ENCODE data around the gene CHKA.

CHKA gene

DNA sequence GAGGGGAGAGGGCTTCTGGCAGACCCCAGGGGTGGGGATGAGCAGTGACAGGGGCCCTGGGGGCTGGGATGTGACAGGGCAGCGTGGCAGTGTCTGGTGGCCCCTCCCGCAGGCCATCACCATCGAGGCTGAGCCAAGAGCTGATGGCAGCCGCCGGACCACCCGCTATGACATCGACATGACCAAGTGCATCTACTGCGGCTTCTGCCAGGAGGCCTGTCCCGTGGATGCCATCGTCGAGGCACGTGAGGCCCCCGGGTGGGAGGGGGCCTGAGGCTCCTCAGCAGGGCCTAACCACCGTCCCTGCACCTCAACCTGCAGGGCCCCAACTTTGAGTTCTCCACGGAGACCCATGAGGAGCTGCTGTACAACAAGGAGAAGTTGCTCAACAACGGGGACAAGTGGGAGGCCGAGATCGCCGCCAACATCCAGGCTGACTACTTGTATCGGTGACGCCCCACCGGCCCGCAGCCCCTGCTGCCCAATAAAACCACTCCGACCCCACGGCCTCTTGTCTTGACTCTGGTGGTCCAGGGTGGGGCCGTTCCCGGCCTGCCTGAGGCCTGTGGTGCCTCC is 85.0 kb downstream of the CHKA start:
- Histone ChIP-seq H4K20me1 (peaks cover 7% of the 10 kb centered on the region), H3K4me1 (peaks cover 66% of the 10 kb centered on the region), H3K9ac (peak overlapping the region; percentile 56), H3K4me2 (peak overlapping the region; percentile 94), H3K4me3 (no peak overlapping the region), H3K9me3 (no peaks in the 10 kb centered on the region), H3K27ac (peak overlapping the region; percentile 90), H3K27me3 (no peaks in the 10 kb centered on the region), H3K36me3 (peaks cover 43% of the 10 kb centered on the region)
- TF ChIP-seq Cebpa-rat (IDR thresholded peaks at IDR 0.05): no peak

DNA sequence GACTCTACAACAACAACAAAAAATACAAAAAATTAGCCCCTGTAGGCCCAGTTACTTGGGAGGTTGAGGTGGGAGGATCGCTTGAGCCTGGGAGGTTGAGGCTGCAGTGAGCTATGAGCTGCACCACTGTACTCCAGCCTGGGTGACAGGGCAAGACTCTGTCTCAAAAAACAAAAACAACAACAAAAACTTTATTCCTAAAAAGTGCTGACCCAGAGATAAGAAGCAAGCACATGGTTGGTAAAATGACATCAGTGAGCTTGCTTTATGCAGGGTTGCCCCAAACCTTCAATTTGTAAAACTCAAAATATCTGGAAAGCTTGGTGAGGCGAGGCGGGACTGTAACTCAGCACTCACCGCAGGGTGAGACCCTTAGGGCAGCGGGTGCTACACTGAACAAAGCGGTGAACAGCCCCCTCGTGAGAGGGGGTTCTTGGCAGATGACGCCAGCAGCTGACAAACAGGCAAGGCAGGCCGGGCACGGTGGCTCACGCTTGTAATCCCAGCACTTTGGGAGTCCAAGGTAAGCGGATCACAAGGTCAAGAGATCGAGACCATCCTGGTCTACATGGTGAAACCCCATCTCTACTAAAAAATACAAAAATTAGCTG is 85.8 kb downstream of the CHKA start:
- Histone ChIP-seq H4K20me1 (no peaks in the 10 kb centered on the region), H3K36me3 (peaks cover 43% of the 10 kb centered on the region), H3K4me2 (no peak overlapping the region), H3K4me1 (peaks cover 61% of the 10 kb centered on the region), H3K4me3 (no peak overlapping the region), H3K27me3 (no peaks in the 10 kb centered on the region), H3K9ac (peak overlapping the region; percentile 56; the same call in 1 of the 2 replicates), H3K27ac (no peak overlapping the region; the same call in 1 of the 2 replicates), H3K9me3 (no peaks in the 10 kb centered on the region)
- no peak for TF ChIP-seq Cebpa-rat (IDR thresholded peaks at IDR 0.05)

DNA sequence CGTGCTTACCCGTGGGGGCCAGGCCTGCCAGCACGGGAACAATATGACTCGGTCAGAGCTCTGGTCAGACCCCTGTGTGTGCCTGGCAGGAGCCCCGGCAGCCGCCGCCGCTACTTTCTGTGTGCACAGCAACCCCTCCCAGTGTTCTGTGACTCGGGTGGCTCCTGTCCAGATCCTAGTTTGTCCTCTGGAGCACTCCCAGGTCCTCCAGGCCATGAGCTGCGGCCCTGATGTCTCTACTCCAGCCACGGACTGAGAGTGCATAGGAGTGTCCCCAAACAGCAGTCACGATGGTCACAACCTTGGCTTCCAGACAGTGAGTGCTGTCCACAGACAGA is 87.5 kb downstream of the CHKA start:
- Histone ChIP-seq H3K27ac (no peak overlapping the region), H3K4me1 (peaks cover 53% of the 10 kb centered on the region), H3K27me3 (no peaks in the 10 kb centered on the region), H3K36me3 (peaks cover 43% of the 10 kb centered on the region), H3K4me2 (no peak overlapping the region), H4K20me1 (no peaks in the 10 kb centered on the region), H3K9ac (no peak overlapping the region), H3K4me3 (no peak overlapping the region), H3K9me3 (no peaks in the 10 kb centered on the region)
- TF ChIP-seq Cebpa-rat (IDR thresholded peaks at IDR 0.05): no peak

DNA sequence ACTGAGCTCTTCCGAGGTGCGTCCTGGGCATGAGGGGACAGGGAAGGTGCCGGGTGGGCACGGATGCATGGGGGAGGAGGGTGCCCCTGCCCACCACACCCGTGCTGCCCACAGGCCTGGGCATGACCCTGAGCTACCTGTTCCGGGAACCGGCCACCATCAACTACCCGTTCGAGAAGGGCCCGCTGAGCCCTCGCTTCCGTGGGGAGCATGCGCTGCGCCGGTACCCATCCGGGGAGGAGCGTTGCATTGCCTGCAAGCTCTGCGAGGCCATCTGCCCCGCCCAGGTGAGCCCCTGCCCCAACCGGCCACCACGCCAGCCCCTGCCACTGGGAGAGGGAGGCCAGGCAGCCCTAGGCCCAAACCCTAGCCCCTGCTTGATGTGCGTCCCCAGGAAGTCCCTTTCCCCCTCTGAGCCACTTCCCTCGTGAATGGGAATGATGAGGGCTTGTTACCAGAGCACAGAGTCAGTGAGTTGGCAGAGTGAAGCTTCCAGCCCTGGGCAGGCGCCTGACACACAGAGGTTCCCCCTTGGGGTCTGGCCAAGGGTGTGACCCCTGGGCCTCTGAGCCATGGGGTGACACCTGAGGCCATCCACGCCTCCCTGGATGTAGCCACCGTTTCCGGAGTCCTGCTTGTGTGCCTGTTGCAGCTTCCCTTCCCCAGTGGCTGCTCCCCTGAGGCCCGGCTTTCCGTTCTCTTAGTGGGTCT is 88.0 kb downstream of the CHKA start:
- Histone ChIP-seq H3K4me2 (no peak overlapping the region), H3K9me3 (no peaks in the 10 kb centered on the region), H3K27ac (no peak overlapping the region), H3K4me3 (no peak overlapping the region), H4K20me1 (no peaks in the 10 kb centered on the region), H3K4me1 (peaks cover 48% of the 10 kb centered on the region), H3K27me3 (no peaks in the 10 kb centered on the region), H3K9ac (no peak overlapping the region), H3K36me3 (peaks cover 43% of the 10 kb centered on the region)
- TF ChIP-seq Cebpa-rat (IDR thresholded peaks at IDR 0.05): no peak

DNA sequence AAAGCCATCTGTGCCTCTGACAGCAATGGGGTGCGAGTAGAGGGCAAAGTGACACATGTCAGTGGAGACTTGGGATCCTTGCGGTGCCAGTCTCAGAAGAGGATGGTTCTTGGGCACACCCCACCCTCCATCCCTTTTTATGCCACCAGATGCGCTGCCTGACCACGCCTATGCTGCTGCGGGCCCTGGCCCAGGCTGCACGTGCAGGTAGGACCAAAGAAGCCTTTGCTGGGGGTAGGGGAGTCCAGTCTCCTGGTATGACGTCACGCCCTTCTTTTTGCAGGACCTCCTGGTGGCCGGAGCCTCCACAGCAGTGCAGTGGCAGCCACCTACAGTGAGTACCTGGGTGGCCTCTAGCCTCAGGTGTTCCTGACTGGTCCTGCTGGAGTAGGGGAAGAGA is 89.2 kb downstream of the CHKA start:
- Histone ChIP-seq H4K20me1 (no peaks in the 10 kb centered on the region), H3K4me2 (peak overlapping the region; percentile 90), H3K27me3 (no peaks in the 10 kb centered on the region), H3K27ac (no peak overlapping the region), H3K9me3 (no peaks in the 10 kb centered on the region), H3K36me3 (peaks cover 54% of the 10 kb centered on the region), H3K4me1 (peaks cover 36% of the 10 kb centered on the region), H3K4me3 (no peak overlapping the region), H3K9ac (peak overlapping the region; percentile 89; the same call in 1 of the 2 replicates)
- TF ChIP-seq Cebpa-rat (IDR thresholded peaks at IDR 0.05): no peak

DNA sequence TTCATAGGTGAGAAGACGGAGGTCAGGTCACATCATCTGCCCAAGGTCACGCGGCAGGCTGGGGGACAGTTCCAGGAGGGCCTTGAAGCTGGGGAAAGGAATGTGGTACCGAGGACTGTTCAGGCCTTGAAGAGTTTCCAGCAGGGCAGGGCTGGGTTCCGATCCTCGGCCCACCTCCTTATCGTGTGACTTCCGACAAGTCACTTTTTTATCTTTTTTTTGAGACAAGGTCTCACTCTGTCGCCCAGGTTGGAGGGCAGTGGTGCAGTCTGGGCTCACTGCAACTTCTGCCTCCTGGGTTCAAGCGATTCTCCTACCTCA is 90.1 kb downstream of the CHKA start:
- H3K4me1 ChIP-seq: peaks cover 29% of the 10 kb centered on the region
- no peak for TF ChIP-seq Cebpa-rat (IDR thresholded peaks at IDR 0.05)
- peaks cover 49% of the 10 kb centered on the region for H3K36me3 ChIP-seq
- H3K9me3 ChIP-seq: no peaks in the 10 kb centered on the region
- H3K27me3 ChIP-seq: no peaks in the 10 kb centered on the region
- H3K4me3 ChIP-seq: peak overlapping the region; percentile 86
- H3K9ac ChIP-seq: peak overlapping the region; percentile 89
- H3K4me2 ChIP-seq: peak overlapping the region; percentile 90
- no peaks in the 10 kb centered on the region for H4K20me1 ChIP-seq
- peak overlapping the region; percentile 90 for H3K27ac ChIP-seq

DNA sequence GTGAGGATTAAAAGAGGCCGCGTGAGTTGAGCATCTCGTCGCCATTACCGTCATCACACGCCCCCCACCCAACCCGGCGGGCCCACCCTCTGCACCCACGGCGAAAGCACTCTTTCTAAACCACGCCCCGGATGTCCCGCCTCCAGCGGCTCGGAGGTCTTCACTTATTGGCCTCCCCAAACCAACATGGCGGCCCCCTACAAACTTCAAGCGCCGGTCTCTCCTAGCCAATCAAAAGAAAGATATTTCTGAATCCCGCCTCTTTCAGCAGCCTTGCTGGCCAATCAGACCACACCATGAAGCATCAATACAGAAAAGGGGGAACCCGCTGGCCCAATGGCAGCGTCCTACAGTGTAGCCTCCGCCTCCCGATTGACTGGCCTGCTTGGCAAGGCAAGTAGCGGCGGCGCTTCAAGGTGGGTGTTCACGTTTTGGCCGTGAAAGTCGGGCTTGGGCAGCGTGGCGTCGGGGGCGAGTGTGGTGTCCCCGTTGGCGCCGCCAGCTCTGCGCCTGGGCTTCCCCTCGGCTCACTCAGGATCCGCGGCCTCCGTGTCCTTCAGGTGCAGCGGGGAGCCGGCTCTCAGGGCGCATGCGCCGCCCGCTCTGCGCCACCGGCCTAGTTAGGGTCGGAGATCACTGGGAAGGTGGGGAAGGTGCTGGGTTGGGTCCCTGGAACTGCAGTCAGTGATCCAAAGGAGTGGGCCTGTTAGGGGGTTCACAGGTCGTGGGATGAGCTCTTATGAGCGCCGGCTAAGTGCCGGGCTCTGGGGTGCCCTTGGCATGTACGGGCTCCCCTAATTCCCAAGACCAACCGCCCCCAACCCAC is 90.7 kb downstream of the CHKA start, which contains the start of gene NDUFS8:
NDUFS8 (plus strand) TSS at position 364 of the 826 bp plus-strand sequence. CDS start 1,471 bp downstream, outside the sequence.
- Histone ChIP-seq H3K36me3 (peaks cover 49% of the 10 kb centered on the region), H3K27ac (peak within 1 kb of the TSS; percentile 90), H3K27me3 (no peaks in the 10 kb centered on the region), H3K4me3 (peak within 1 kb of the TSS; percentile 86), H3K4me1 (peaks cover 30% of the 10 kb centered on the region), H3K9ac (peak within 1 kb of the TSS; percentile 89), H3K9me3 (no peaks in the 10 kb centered on the region), H3K4me2 (peak within 1 kb of the TSS; percentile 90), H4K20me1 (no peaks in the 10 kb centered on the region)
- TF ChIP-seq Cebpa-rat (IDR thresholded peaks at IDR 0.05): no peak

DNA sequence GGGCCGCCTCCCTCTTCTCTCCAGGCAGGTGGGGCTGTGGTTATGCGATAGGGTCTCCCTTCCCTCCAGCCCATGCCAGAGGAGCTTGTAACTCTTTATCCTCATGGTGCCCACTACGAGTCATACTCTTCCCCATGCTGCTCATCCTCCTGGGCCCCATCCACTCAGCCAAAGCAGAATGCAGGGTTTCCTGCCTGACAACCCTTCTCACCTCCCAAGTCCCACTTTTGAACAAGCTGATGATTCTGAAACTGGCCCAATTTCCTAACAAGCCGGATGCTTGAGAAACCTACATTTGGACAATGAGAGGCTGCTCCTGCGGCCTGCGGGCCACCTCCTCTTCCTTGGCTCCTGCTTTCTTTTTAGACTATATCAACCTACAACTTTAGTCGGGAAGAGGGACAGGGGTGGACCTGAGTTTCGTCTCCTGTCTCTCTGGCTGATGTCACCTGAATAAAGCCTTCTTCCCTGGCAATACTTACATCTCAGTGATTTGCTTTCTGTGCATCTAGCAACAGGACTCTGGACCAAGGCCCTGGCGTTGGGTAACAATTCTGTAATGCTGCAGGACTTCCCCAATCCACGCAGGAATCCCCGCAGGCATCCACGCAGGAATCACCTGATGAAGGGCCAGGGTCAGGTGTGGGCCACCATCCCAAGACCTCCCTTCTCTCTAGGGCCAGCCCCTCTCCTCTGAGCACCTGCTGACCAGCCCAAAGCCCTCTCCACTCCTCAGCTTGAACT is 92.2 kb downstream of the CHKA start:
- H3K4me3 ChIP-seq: no peak overlapping the region
- peaks cover 40% of the 10 kb centered on the region for H3K4me1 ChIP-seq
- peak overlapping the region; percentile 82 for H3K4me2 ChIP-seq
- H3K36me3 ChIP-seq: peaks cover 45% of the 10 kb centered on the region
- H3K9ac ChIP-seq: peak overlapping the region; percentile 89; the same call in 1 of the 2 replicates
- 0 out of 2 replicates have a peak, but pooled peaks cover 4% of the 10 kb centered on the region for H3K9me3 ChIP-seq
- peak overlapping the region; percentile 69; the same call in 1 of the 2 replicates for H3K27ac ChIP-seq
- TF ChIP-seq Cebpa-rat (IDR thresholded peaks at IDR 0.05): no peak
- no peaks in the 10 kb centered on the region for H3K27me3 ChIP-seq
- no peaks in the 10 kb centered on the region for H4K20me1 ChIP-seq

DNA sequence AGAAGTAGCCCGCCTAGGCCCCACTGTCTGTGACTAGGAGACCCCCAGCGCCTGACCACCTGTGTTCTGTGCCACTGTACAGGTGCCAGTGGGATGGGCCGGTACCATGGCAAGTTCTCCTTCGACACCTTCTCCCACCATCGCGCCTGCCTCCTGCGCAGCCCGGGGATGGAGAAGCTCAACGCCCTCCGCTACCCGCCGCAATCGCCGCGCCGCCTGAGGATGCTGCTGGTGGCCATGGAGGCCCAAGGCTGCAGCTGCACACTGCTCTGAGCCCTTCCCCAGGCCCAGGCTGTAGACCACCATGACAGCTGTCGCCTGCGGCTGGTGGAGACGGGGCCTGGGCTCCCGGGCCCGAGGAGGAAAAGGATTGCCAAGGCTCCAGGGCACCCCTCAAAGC is 93.5 kb downstream of the CHKA start:
- no peak overlapping the region for H3K4me2 ChIP-seq
- H3K36me3 ChIP-seq: peaks cover 32% of the 10 kb centered on the region
- H3K4me3 ChIP-seq: no peak overlapping the region
- no peak overlapping the region for H3K27ac ChIP-seq
- H3K9ac ChIP-seq: no peak overlapping the region
- H3K27me3 ChIP-seq: no peaks in the 10 kb centered on the region
- peaks cover 40% of the 10 kb centered on the region for H3K4me1 ChIP-seq
- TF ChIP-seq Cebpa-rat (IDR thresholded peaks at IDR 0.05): no peak
- 0 out of 2 replicates have a peak, but pooled peaks cover 4% of the 10 kb centered on the region for H3K9me3 ChIP-seq
- no peaks in the 10 kb centered on the region for H4K20me1 ChIP-seq
